IPS-18a (cell line): ENCODE measurements around the gene LTF.

Source experiments
- H3K27ac ChIP-seq: one replicate; pipeline ENCODE4 v1.5.1; 2013; ENCODE audit warnings: low read length
- H3K27me3 ChIP-seq: one replicate; pipeline ENCODE4 v1.6.1; 2013; ENCODE audit warnings: mild to moderate bottlenecking, low read length; ENCODE audit not compliant: control insufficient read depth, insufficient read depth
- H3K36me3 ChIP-seq: one replicate; pipeline ENCODE4 v1.6.1; 2013; ENCODE audit warnings: low read depth, low read length; ENCODE audit not compliant: control insufficient read depth
- H3K4me1 ChIP-seq: one replicate; pipeline ENCODE4 v1.6.1; 2013; ENCODE audit warnings: low read depth, low read length; ENCODE audit not compliant: control insufficient read depth
- H3K4me3 ChIP-seq: one replicate; pipeline ENCODE4 v1.5.1; 2013; ENCODE audit warnings: low read length
- H3K9ac ChIP-seq: one replicate; pipeline ENCODE4 v1.6.1; 2013; ENCODE audit warnings: mild to moderate bottlenecking, low read length, moderate library complexity
- H3K9me3 ChIP-seq: one replicate; pipeline ENCODE4 v1.6.1; 2013; ENCODE audit warnings: low read depth, low read length; ENCODE audit not compliant: control insufficient read depth

The LTF gene

DNA sequence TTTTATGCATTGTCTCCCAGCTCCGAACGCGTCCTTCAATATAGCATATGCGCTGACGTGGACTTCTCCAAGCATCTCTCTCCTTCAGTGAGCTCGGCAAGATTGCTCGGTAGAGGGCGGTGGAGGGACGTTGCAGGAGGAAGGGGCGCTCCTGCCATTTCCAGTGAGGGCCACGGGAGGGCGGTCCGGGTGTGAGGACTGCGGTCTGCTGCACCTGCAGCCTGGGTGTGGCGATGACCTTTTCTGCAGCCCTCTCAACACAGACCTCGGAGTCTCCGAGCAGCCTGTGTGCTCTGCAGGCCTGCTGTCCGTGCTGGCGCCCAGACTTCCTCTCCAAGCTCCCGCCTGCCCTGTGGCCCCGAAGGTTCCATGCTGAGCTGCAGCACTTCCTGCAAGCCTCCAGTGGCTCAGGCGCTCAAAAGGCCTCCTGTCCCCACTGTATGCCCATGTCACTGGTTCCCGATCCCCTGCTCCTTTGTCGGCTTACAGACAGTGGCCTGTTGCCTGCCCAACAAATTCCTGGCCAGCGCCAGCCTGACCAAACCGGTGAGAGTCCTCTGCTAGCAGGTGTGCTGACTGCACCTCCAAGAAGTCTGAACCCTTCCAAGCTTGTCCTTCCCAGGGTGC, 24.1 kb upstream of the LTF start:
- H3K4me3 ChIP-seq = no peak overlapping the region
- no peaks in the 10 kb centered on the region for H3K9me3 ChIP-seq
- no peaks in the 10 kb centered on the region for H3K4me1 ChIP-seq
- H3K27me3 ChIP-seq = no peaks in the 10 kb centered on the region
- H3K36me3 ChIP-seq = no peaks in the 10 kb centered on the region
- H3K27ac ChIP-seq = no peak overlapping the region
- no peak overlapping the region for H3K9ac ChIP-seq

DNA sequence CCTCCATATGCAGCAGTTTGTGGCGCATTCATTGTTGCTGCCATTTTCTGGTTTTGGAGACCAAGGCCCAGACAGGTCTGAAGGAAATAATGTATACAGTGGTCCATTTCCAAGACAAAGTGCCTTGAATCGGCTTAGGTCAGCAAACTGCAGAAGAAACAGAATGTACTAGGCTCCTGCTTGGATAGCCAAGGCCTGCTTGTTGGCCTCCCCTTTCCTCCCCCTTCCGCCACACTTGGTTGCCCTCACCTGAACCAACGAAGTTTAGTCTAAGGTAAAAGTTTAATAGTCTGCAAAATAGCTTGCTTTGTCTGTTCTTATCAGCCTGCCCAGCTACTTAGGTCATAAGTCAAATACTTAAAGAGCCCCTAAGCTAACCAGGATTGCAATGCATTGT, 21.1 kb upstream of the LTF start:
- Histone ChIP-seq H3K36me3 (no peaks in the 10 kb centered on the region), H3K9me3 (no peaks in the 10 kb centered on the region), H3K27me3 (no peaks in the 10 kb centered on the region), H3K4me3 (no peak overlapping the region), H3K27ac (no peak overlapping the region), H3K4me1 (no peaks in the 10 kb centered on the region), H3K9ac (no peak overlapping the region)

DNA sequence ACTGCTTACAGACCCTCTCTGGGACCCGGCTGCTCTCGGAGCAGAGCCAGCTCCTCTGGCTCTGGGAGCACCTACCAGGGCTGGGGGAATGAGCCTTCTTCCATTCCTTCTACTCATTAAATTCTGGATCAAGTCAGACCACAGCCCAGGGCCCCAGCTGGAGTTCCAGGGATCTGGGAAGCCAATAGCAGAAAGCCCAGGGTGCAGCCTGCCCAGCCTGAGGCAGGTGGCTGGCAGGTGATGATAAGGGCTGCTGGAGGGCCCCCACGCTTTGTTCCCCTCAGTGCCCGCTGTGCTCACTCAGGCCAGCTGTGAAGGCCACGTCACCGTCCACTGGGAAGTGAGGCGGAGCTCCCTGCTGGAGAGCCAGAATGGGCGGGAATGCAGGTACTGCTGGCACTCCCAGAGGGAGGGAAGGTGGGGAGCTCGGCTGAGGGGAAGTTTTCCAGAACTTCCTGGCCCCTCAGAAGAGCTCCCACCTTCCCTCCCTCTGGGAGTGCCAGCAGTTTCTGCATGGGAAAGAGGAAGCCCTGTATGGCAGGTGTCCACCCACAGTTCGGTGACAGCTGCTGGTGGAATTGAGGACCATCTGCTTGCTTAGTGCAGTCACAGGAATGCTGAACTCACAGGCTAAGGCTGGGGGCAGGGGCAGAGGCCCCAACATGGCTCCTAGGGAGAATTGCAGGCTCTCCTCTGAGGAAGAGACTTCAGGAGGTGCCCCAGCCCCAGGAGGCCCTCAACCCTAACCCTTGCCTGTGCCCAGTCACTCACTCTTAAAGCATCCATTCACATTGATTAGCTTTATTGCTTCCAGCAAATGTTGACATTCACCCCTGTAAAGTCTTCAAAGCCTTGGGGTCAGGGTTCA, 20.4 kb upstream of the LTF start:
- Histone ChIP-seq H3K27ac (no peak overlapping the region), H3K4me3 (no peak overlapping the region), H3K27me3 (no peaks in the 10 kb centered on the region)

DNA sequence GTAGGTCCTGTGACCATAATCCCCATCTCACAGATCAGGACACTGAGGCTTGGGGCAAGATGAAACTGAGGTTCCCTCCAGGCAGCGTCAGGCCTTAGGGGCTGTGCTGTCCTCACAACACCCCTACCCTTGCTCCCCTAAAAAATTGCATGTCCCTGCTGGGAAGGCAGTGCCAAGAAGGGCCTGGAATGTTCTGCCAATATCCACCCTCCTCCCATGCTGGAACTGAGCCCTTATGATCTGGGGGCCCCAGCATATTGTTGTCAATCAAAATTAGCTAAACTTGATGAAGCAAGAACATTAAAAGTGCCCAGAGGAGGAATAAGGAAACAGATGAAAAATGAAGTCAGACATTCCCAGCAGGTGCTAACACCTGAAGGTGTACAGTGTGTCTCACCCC, 19.7 kb upstream of the LTF start:
- H3K27me3 ChIP-seq = no peaks in the 10 kb centered on the region
- H3K27ac ChIP-seq = no peak overlapping the region
- H3K9ac ChIP-seq = no peak overlapping the region
- H3K9me3 ChIP-seq = no peaks in the 10 kb centered on the region
- no peaks in the 10 kb centered on the region for H3K36me3 ChIP-seq
- H3K4me1 ChIP-seq = no peaks in the 10 kb centered on the region
- no peak overlapping the region for H3K4me3 ChIP-seq

More for the DNA sequence above, 20.4 kb upstream of the LTF start:
- no peak overlapping the region for H3K9ac ChIP-seq
- H3K9me3 ChIP-seq = no peaks in the 10 kb centered on the region
- H3K36me3 ChIP-seq = no peaks in the 10 kb centered on the region
- H3K4me1 ChIP-seq = no peaks in the 10 kb centered on the region

DNA sequence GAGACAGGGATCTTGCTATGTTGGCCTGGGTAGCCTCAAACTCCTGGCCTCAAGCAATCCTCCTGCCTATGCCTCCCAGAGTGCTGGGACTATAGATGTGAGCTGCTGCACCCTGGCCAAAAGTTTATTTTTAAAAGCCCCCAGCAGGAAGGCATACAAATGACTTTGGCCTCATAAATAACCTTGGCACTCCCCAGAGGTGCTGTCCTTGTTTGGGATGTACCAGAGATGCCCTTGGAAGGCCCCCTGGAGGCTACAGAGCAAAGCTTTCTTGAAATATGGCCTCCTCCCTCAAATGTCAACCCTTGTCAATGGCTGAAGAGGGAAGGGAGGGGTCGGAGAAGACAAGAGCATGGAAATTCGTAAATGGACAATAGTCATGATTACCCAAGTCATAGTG, 19.1 kb upstream of the LTF start:
- no peaks in the 10 kb centered on the region for H3K36me3 ChIP-seq
- no peak overlapping the region for H3K27ac ChIP-seq
- H3K9me3 ChIP-seq = no peaks in the 10 kb centered on the region
- no peak overlapping the region for H3K9ac ChIP-seq
- no peaks in the 10 kb centered on the region for H3K4me1 ChIP-seq
- no peak overlapping the region for H3K4me3 ChIP-seq
- no peaks in the 10 kb centered on the region for H3K27me3 ChIP-seq

DNA sequence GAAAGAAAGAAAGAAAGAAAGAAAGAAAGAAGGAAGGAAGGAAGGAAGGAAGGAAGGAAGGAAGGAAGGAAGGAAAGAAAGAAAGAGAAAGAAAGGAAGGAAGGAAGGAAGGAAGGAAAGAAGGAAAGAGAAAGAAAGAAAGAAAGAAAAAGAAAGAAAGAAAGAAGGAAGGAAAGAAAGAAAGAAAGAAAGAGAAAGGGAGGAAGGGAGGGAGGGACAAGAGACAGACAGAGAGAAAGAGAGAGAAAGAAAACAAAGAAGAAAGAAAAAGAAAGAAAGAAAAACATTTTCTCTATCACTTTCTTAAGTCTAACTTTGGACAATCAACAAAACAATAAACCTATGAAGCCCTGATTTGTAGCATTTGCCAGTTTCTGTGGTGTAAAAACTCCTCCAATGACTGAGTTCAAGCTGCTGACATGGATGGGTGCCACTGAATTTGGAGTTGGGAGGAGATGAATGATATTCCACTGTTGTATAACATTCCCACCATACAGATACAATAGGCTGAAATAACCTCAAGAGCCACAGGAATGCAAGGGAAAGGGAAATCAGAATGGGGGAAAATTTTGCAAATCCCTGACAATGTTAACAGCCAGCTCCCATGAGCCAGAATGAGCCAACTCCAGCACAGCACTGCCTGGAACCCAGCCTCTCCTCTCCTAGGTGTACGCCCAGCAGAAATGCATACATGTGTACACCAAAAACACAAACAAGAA, 18.1 kb upstream of the LTF start:
- H3K27ac ChIP-seq = no peak overlapping the region
- no peak overlapping the region for H3K9ac ChIP-seq
- H3K27me3 ChIP-seq = no peaks in the 10 kb centered on the region
- H3K9me3 ChIP-seq = no peaks in the 10 kb centered on the region
- no peaks in the 10 kb centered on the region for H3K4me1 ChIP-seq
- H3K36me3 ChIP-seq = no peaks in the 10 kb centered on the region
- H3K4me3 ChIP-seq = no peak overlapping the region

DNA sequence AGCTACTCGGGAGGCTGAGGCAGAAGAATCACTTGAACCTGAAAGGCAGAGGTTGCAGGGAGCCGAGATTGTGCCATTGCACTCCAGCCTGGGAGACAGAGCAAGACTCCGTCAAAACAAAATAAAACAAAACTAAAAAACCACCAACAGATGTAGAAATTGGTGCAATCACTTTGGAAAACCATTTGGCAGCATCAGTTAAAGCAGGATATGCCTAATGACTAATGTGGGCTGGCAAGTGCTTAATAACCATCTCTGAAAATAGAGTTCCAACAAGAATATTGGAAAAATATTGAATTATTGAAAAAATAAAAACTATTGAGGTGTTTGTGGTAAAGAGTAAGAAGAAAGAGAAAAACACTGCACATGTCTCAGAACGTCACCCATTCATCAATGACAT, 16.9 kb upstream of the LTF start:
- no peaks in the 10 kb centered on the region for H3K27me3 ChIP-seq
- H3K4me1 ChIP-seq = no peaks in the 10 kb centered on the region
- H3K4me3 ChIP-seq = no peak overlapping the region
- no peak overlapping the region for H3K27ac ChIP-seq
- no peak overlapping the region for H3K9ac ChIP-seq
- H3K9me3 ChIP-seq = no peaks in the 10 kb centered on the region
- H3K36me3 ChIP-seq = no peaks in the 10 kb centered on the region

DNA sequence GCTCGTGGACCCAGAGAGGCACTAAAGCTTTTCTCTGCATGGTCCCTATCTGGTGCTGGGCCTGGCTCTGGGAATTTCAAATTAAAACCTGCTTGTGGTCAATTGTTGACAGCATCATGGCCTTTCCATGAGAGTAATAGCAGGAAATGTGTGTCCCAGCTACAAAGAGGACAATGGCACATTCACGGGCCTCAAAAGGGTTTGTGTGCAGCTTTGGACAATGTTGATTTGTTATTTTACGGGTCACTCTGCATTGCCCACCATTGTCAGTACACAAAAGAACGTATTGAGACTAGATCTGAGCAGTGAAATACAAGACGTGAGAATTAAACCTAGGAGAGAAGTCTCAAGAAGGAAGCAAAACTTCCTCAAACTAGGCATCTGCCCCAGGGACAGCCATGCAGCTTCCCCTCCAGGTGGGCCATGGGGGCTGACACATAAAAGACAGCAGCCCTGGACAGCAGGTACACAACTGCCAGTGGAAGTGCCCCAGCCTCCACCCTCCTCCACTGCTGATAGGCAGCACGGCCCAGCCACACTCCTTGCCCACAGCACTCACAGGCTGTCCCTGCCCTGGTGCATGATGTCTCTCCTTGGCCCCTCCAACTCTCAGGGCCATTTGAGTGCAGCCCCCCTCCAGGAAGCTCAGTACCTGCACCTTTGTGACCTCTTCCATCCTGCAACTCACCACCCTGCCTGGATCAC, 15.9 kb upstream of the LTF start:
- no peaks in the 10 kb centered on the region for H3K36me3 ChIP-seq
- no peak overlapping the region for H3K9ac ChIP-seq
- H3K27me3 ChIP-seq = no peaks in the 10 kb centered on the region
- H3K9me3 ChIP-seq = no peaks in the 10 kb centered on the region
- H3K27ac ChIP-seq = no peak overlapping the region
- no peak overlapping the region for H3K4me3 ChIP-seq
- H3K4me1 ChIP-seq = no peaks in the 10 kb centered on the region

DNA sequence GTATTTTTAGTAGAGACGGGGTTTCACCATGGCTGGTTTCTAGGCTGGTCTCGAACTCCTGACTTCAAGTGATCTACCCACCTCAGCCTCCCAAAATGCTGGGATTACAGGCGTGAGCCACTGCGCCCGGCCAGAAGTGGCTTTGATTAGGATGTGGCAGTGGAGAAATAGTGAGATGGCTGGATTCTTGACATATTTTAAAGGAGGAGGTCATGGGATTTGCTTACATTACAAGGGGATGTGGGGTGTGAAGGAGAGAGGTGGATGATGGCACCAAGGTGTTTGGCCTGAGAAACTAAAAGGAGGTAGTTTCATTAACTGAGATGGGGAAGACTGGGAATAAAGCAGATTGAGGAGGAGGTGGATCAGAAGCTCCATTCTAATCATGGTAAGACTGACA, 15.0 kb upstream of the LTF start:
- Histone ChIP-seq H3K36me3 (no peaks in the 10 kb centered on the region), H3K4me3 (no peak overlapping the region), H3K27me3 (no peaks in the 10 kb centered on the region), H3K9ac (no peak overlapping the region), H3K4me1 (no peaks in the 10 kb centered on the region), H3K27ac (no peak overlapping the region), H3K9me3 (no peaks in the 10 kb centered on the region)

DNA sequence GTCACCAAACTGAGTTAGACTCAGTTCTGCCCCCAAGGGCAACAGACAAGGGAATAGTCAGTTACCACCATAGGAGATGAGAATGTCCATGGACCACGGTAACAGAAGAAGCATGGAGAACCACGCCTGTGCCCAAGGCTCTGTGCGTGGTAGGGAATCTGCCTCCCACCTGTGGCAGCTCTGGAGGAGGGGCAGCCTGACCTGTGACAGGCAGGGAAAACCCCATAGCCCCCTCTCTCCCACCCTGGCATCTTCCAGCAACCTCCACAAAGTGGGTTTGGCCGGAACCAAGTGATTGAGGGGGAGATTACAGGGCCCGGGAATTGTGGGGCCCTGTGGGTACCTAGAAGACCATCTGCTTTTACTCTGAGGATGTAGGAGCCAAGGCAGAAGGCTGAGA, 14.3 kb upstream of the LTF start:
- no peak overlapping the region for H3K4me3 ChIP-seq
- H3K27me3 ChIP-seq = no peaks in the 10 kb centered on the region
- H3K9ac ChIP-seq = no peak overlapping the region
- no peaks in the 10 kb centered on the region for H3K9me3 ChIP-seq
- H3K4me1 ChIP-seq = no peaks in the 10 kb centered on the region
- H3K27ac ChIP-seq = no peak overlapping the region
- H3K36me3 ChIP-seq = no peaks in the 10 kb centered on the region

DNA sequence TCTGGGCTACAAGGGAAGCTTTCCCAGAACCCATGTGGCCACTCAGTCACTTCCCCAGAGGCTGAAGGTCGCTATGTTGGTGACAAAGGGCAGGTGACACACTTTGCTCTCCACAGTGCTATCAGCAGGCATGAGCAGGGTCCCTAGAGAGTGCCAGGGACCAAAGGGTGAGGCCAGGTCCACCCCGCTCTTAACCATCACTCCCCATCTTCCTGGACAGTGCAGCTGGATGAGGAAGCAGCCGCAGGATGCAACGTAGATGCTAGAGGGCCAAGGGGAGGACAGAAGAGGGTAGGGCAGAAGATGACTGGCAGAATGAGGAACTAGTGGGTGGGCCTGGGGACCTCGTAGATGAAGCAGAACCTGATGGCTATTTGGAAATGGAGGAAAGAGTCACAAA, 13.6 kb upstream of the LTF start:
- no peaks in the 10 kb centered on the region for H3K36me3 ChIP-seq
- no peak overlapping the region for H3K27ac ChIP-seq
- H3K9ac ChIP-seq = no peak overlapping the region
- no peaks in the 10 kb centered on the region for H3K4me1 ChIP-seq
- no peak overlapping the region for H3K4me3 ChIP-seq
- H3K9me3 ChIP-seq = no peaks in the 10 kb centered on the region
- no peaks in the 10 kb centered on the region for H3K27me3 ChIP-seq
